ENCODE results near the gene VPS51. TPM values are rescaled to one million over a fixed set of nuclear protein-coding genes. Genes with fewer than 3 reads are reported as not detected.

The VPS51 gene
- total and polyA plus RNA-seq, 2 of the 13 experiments (the other 11 are each of a cell fraction or from before 2014, with no cell fraction given), result 76.3 to 90.6 TPM

DNA sequence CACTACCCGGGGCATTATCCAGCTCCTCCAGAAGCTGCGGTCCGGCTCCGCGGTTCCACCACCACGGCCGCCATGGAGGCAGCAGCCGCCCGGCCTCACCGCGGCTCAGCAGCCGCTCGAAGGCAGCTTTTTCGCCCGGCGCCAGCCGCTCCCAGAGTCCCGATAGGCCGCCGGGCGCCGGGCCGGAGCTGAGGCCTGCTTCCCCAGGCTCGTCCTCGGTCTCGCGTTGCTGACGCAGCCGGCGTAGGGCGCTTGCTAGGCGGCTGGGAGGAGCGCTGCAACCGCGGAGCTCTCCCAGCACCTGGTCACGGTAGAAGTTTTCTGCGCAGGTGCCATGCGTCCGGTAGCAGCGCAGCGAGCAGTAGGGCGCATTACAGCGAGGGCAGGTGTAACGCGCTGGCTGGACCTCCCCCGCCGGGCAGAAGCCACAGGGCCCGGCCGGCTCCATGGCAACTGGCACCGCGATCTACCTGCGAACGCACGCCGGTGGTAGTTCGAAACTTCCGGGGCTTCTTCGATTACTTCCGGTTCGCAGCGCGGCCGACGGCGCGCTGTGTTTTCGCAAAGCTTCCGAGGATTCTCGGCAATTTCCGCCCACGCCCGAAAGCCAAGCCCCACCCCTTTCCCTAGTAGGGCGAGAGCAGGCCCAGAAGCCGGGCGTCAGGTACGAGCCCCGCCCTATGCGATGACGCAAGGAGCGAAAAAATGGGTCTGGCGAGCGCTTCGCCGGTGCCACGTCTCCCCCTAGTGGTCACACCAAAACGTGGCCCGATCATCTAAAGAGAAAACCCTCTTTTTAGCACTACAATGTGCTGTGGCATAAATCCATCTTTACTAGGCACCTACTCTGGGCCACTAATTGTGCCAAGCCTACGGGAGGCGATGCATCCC is 21.4 kb downstream of the VPS51 start, which contains the start of gene ZNHIT2 (continued):
- TF ChIP-seq, protein P1, sequence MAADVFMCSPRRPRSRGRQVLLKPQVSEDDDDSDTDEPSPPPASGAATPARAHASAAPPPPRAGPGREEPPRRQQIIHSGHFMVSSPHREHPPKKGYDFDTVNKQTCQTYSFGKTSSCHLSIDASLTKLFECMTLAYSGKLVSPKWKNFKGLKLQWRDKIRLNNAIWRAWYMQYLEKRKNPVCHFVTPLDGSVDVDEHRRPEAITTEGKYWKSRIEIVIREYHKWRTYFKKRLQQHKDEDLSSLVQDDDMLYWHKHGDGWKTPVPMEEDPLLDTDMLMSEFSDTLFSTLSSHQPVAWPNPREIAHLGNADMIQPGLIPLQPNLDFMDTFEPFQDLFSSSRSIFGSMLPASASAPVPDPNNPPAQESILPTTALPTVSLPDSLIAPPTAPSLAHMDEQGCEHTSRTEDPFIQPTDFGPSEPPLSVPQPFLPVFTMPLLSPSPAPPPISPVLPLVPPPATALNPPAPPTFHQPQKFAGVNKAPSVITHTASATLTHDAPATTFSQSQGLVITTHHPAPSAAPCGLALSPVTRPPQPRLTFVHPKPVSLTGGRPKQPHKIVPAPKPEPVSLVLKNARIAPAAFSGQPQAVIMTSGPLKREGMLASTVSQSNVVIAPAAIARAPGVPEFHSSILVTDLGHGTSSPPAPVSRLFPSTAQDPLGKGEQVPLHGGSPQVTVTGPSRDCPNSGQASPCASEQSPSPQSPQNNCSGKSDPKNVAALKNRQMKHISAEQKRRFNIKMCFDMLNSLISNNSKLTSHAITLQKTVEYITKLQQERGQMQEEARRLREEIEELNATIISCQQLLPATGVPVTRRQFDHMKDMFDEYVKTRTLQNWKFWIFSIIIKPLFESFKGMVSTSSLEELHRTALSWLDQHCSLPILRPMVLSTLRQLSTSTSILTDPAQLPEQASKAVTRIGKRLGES (CRISPR knock-in tag; IDR thresholded peaks at IDR 0.05; ENCODE audit: borderline replicate concordance), result no peak
- TF ChIP-seq ZNF333 (CRISPR knock-in tag; IDR thresholded peaks at IDR 0.05; ENCODE audit: borderline replicate concordance) (no peak), ZNF605 (CRISPR knock-in tag; IDR thresholded peaks at IDR 0.05) (peak; percentile 67), DNMT1 (CRISPR knock-in tag; IDR thresholded peaks at IDR 0.05) (peak; percentile 75; the same call in 1 of the 2 replicates), POGZ (CRISPR knock-in tag; IDR thresholded peaks at IDR 0.05) (no peak), SRY (CRISPR knock-in tag; IDR thresholded peaks at IDR 0.05) (no peak), PHF8 (CRISPR knock-in tag; IDR thresholded peaks at IDR 0.05) (peak; percentile 97), ZNF850 (CRISPR knock-in tag; conservative IDR thresholded peaks at IDR 0.05) (no peak), DR1 (CRISPR knock-in tag; IDR thresholded peaks at IDR 0.05) (no peak), DPF2 (CRISPR knock-in tag; IDR thresholded peaks at IDR 0.05; ENCODE audit: borderline replicate concordance, low read depth) (no peak), FOXP1 (IDR thresholded peaks at IDR 0.05) (no peak), FOXP1 (CRISPR knock-in tag; IDR thresholded peaks at IDR 0.05) (no peak), GABPA (IDR thresholded peaks at IDR 0.05; ENCODE audit: low read depth, low read length) (no peak), GABPA (CRISPR knock-in tag; IDR thresholded peaks at IDR 0.05; ENCODE audit: low read depth) (peak; percentile 98), ZNF563 (CRISPR knock-in tag; IDR thresholded peaks at IDR 0.05) (peak; percentile 58), ZNF335 (CRISPR knock-in tag; IDR thresholded peaks at IDR 0.05) (peak; percentile 41; the same call in 1 of the 2 replicates), ZNF331 (CRISPR knock-in tag; IDR thresholded peaks at IDR 0.05) (no peak; the same call in 1 of the 2 replicates), ZNF572 (CRISPR knock-in tag; IDR thresholded peaks at IDR 0.05) (no peak), KLF15 (CRISPR knock-in tag; IDR thresholded peaks at IDR 0.05; ENCODE audit: borderline replicate concordance) (no peak; the same call in 1 of the 2 replicates), ZNF253 (CRISPR knock-in tag; IDR thresholded peaks at IDR 0.05; ENCODE audit: borderline replicate concordance) (no peak), ZFP82 (CRISPR knock-in tag; IDR thresholded peaks at IDR 0.05; ENCODE audit: borderline replicate concordance) (peak; percentile 95), ZNF607 (CRISPR knock-in tag; IDR thresholded peaks at IDR 0.05; ENCODE audit: borderline replicate concordance) (no peak), FOXO1 (CRISPR knock-in tag; IDR thresholded peaks at IDR 0.05) (peak; percentile 28), CEBPG (CRISPR knock-in tag; IDR thresholded peaks at IDR 0.05) (peak; percentile 98), RAD21 (CRISPR knock-in tag; IDR thresholded peaks at IDR 0.05) (peak; percentile 85), SMARCC2 (IDR thresholded peaks at IDR 0.05) (no peak)
- TF ChIP-seq, protein P2, sequence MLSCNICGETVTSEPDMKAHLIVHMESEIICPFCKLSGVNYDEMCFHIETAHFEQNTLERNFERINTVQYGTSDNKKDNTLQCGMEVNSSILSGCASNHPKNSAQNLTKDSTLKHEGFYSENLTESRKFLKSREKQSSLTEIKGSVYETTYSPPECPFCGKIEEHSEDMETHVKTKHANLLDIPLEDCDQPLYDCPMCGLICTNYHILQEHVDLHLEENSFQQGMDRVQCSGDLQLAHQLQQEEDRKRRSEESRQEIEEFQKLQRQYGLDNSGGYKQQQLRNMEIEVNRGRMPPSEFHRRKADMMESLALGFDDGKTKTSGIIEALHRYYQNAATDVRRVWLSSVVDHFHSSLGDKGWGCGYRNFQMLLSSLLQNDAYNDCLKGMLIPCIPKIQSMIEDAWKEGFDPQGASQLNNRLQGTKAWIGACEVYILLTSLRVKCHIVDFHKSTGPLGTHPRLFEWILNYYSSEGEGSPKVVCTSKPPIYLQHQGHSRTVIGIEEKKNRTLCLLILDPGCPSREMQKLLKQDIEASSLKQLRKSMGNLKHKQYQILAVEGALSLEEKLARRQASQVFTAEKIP (CRISPR knock-in tag; IDR thresholded peaks at IDR 0.05; ENCODE audit: borderline replicate concordance), result 0 out of 2 replicates have a peak, but pooled peaks have one; percentile 74
